GM21367 (cell line): ENCODE data around the gene IGSF3.

Experiments used
- ATAC-seq: cut with Tn5 transposase; IDR thresholded peaks from one replicate; pipeline ENCODE4 v1.9.1; 2021; ENCODE audit not compliant: unreplicated experiment

IGSF3 gene

DNA sequence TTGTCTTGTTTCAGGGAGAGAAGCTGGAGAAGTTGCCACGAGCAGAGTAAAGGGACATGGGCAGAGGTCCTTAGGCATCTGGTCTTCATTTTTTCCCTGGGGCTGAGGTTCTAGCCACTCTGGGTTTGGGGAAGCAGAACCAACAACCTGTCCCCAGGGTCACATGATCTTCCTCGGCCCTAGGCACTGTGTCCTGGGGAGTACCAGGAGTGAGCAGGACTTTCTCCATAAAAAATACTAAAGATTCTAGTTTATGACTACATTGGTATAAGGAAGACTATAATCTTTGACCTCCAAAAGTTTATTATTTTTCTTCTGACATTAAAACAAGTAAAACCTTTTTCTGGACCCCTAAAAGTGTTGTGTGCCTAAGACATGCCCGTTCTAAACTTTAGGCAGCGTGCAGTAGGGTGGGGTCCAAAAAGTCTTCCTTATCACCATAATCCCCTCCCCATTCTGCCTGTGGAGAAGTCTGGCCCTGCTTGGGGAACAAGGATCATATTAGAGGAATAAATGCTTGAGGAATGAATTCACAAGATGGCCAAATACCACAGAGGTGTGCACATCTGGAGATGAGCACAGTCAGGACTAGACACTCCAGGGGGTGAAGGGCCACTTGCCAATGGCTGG, 19.3 kb upstream of the IGSF3 start:
- no peak for ATAC-seq

DNA sequence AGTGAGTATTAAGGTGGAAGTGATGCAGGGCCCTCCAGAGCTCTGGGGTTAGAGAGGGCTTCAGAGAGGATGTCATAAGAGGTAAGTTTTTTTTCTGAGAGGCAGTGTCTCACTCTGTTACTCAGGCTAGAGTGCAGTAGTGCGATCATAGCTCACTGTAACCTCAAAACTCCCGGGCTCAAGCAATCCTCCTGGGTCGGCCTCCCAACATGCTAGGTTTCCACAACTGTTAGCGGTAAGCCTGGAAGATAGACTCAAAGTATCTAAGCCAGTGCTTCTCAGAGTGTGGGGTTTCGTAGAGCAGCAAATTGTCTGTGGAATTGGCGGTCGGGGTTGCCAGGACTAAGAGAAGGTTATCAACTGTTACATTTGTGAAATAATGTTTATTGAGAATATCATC, 18.6 kb upstream of the IGSF3 start:
- ATAC-seq: no peak

GRCh38 chr1:116684575-116684974, 17.0 kb upstream of the IGSF3 start:
- no peak for ATAC-seq

GRCh38 chr1:116682641-116683221, 15.2 kb upstream of the IGSF3 start:
- ATAC-seq: no peak

DNA sequence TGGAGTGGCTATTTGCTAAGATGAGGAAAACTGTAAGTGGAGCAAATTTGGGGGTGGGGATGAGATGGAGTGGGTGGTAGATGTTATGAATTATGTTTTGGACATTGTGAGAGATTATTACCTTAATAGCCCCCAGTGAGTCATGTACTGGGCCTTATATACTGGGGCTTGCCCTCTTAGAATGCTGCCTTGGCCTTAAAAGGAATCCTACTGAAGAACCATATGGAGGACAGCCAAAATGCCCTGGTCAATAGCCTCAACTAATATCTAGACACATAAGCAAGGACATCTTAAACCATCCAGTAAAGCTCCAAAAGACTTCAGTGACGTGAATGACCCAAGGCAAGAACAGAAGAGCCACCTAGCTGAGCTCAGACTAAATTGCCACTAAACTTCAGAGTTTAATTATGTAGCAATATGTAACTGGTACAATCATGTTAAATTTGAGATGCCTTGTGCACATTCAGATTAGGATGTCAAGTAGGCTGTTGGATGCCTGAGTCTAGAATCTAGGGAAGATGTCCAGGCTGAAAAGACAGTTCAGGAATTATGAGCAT, 13.9 kb upstream of the IGSF3 start:
- ATAC-seq: no peak

DNA sequence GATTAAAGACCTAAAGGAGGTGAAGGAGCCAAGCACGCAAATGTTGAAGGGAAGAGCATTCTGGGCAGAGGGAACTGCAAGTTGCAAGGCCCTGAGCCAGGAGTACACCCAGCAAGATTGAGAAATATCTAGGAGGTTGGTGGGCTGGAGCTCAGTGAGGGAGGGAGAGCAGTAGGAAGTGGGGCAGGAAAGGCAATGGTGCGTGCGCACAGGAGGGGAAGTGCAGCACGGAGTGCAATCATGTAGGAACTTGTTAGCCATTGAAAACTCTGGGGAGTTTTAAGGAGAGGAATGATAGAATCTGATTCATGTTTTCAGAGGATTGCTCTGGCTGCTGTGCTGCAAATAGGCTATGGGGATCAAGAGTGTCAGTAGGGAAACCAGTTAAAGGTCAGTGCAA, 13.2 kb upstream of the IGSF3 start:
- ATAC-seq: no peak

- ATAC-seq: no peak
Observed at GRCh38 chr1:116679828-116680628, 12.5 kb upstream of the IGSF3 start.

- no peak for ATAC-seq
Observed at GRCh38 chr1:116679091-116679827, 11.7 kb upstream of the IGSF3 start.

DNA sequence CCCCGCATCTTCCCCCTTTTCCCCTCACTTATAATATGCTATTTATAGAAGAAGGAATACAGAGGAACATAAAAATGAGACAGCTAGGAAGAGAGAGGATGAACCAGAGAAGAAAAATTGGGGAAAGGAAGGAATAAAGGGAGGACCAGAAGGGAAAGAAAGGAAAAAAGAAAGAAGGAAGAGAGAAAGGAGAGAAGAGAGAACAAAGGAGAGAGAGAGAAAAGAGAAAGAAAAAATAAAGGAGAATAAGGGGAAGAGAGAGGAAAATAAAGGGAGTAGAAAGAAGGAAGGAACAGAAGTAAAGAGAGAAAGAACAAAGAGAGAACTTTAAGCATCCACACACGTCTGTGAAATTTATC, 11.2 kb upstream of the IGSF3 start:
- ATAC-seq: no peak

DNA sequence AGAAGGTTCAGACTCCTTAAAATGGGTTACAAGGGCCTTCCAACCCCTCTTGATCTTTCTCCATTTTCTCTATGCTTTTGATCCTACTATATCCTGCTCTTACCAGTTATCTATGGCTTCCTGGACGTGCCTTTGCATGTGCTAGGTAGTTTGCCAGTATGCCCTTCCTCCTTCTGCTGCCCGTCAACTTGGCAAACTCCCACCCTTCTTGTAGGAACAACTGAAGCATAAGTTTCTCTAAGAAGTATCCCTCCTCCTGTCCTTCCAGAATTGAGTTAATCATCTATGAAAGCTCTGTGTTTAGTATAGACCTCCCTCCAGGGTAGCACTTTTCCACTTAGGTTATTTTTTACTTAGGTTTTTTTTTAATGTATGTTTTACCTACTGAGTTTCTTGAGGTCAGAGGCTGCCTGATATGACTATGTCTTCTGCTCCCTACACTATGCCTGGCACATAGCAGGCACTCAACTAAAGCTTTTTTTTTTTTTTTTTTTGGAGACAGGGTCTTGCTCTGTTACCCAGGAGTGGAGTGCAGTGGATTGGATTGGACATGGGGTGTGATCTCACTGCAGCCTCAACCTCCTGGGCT, 10.0 kb upstream of the IGSF3 start:
- ATAC-seq: no peak

GRCh38 chr1:116676291-116676690, 8.8 kb upstream of the IGSF3 start:
- ATAC-seq: no peak

GRCh38 chr1:116674751-116675150, 7.2 kb upstream of the IGSF3 start:
- no peak for ATAC-seq

GRCh38 chr1:116674011-116674531, 6.5 kb upstream of the IGSF3 start:
- ATAC-seq: no peak

DNA sequence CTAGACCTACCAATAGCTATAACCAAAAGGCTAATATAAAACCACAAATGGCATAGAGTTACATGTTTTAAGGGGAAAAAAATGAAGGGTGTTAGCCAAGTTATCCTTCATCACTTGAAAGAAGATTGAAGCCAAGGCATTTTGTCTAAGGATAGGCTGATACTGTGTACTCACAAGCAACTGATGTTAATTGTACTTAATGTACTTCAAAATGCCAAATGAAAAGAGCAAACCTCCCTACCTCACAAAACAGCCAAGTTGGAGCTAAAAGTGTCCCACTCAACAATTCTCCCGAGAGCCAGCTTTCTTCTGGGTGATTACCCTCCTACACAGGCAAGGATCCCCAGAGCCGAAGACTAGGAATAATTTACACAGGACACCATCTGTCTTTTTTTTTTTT, 4.4 kb upstream of the IGSF3 start:
- no peak for ATAC-seq

DNA sequence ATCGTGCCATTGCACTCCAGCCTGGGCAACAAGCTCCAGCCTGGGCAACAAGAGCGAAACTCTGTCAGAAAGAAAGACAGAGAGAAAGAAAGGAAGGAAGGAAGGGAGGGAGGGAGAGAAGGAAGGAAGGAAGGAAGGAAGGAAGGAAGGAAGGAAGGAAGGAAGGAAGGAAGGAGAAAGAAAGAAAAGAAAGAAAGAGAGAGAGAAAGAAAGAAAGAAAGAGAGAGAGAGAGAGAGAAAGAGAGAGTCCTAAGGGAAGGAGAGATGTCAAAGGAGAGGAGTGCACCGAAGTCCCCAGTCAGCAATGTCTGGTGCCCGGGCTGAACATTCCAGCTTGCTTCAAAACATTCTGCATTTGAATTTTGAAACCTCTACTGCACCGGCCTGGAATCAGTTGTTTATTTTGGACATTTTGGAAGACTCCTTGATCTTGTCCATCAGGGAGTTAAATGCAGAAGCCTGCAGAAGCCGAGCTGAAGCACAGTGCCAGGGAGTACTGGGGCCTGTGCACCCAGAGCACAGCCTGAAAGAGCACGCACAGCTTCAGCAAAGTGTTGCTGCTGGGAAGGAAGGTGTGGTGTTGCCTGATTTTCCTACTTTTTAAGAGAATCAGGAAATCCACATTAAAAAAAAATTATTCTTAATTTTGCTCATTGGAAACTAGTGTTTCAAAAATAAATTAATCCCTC, 3.7 kb upstream of the IGSF3 start:
- no peak for ATAC-seq

GRCh38 chr1:116668277-116668676, 744 bp upstream of the IGSF3 start:
- ATAC-seq: no peak

DNA sequence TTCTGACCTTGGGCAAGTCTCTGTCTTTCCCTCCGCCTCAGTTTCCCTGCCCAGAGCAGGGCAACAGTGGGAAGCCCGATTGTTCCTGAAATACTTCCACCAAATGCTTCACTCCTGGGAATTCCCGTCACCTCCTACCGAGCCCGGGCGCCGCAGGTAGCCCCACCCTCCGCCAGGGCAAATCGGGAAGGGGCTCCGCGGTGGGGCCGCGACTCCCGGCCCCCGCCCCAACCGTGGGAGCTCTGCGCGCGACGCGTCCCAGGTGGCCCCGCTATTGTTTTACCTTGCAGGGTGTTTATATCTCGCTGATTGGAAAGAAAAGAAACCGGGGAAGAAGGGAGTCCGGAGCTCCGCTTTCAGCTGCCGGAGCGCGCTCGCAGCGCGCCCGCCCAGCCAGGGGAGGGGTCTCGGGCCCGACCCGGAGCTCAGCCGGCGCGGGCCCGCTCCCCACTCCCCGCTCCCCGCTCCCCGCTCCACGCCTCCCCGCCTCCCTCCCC, 407 bp downstream of the IGSF3 start:
- ATAC-seq: no peak

DNA sequence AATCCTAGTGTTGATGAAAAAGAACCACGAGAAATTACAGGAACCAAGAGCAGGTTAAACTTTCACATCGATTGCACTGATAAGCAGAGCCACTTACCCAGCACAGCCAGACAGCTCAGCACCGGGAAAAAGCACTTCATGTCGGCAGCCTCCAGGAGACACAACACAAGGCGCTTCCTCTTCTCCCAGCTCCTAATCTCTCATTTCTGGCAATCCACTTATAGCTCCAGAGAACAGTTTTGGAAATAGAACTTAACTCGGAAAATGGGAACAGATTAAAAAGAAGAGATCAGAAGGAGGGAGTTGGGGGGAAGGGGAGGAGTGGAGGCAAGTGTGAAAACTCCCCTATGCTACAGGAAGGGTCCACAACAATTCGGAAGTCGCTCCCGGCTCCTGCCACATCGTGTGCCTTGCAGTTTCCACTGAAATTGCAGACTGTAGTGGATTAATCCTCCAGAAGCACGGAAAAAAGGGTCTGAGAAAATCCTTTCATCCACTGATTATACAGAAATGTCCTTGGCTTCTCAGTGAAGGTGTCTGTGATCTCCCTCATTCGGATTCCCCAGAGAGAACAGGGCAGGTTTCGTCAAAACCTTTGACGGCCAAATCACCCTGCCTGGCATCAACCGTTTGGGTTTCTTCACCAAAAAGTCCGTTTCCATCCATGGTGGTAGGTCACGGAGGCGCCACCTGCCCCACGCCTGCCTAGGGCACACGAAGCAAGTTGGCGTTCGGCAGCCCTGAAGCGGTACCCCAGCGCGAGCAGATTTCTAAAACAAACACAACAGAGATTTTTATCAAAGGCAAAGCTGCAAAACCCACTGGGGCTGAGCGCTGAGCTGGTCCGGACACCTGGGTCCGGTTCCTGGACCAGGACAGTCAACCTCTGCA, 1.1 kb downstream of the IGSF3 start:
- no peak for ATAC-seq

- ATAC-seq: no peak
Observed at GRCh38 chr1:116664978-116665371, 2.6 kb downstream of the IGSF3 start.
